Measurements from ENCODE around the gene USP3. TPM values are rescaled to one million over a fixed set of nuclear protein-coding genes. Genes with fewer than 3 reads are reported as not detected.

The USP3 gene
- total RNA-seq, 2 experiments from 2014 or later, result 34.6 to 53.0 TPM

DNA sequence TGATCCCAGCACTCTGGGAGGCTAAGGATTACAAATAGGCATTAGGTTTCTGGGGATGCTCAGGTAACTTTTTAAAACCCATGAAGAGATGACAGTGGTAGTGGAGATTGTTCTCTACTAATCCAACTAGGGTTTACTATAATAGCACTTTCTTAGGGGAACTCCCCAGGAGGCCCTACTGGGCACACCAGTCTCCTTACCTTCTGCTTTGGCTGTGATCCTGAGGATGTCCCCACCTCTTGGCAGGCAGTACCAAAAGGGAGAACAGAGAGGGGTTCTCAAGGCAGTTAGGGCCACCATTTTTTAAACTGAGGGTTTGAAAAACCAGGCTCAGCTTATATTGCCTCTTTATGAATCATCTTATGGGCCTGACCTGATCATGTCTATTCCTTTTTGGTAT, 77.8 kb downstream of the USP3 start:
- POLR2A ChIA-PET, result no interaction called here
- DNase-seq (ENCODE audit: low spot score), result no peak
- Histone ChIP-seq H3K79me2 (ENCODE audit: insufficient read depth, low read depth, low read length) (no peaks in the 10 kb centered on the region), H3K9me3 (ENCODE audit: low read length) (peaks cover 13% of the 10 kb centered on the region; the same call in 1 of the 2 replicates), H3K4me3 (ENCODE audit: low read depth, low read length, poor library complexity, severe bottlenecking) (no peak overlapping the region), H3K27ac (ENCODE audit: low read depth, low read length, poor library complexity, severe bottlenecking) (no peak overlapping the region), H4K20me1 (ENCODE audit: insufficient read depth, low read length) (no peaks in the 10 kb centered on the region), H3K9me2 (ENCODE audit: insufficient read depth, low read length) (no peaks in the 10 kb centered on the region), H3K36me3 (ENCODE audit: insufficient read depth, low read length) (peaks cover 45% of the 10 kb centered on the region), H3K4me1 (ENCODE audit: insufficient read depth, low read length, poor library complexity, severe bottlenecking) (no peaks in the 10 kb centered on the region), H2AFZ (ENCODE audit: low read length) (no peak overlapping the region), H3K4me2 (ENCODE audit: low read length) (no peak overlapping the region)
- CTCF ChIA-PET (ENCODE audit: unreplicated experiment), result no interaction called here
- no TSS peak for BruUV-seq (replicated peaks)
- intact Hi-C loops (cut with micrococcal nuclease; ENCODE audit: unreplicated experiment), result no loop called here
- no peak for TF ChIP-seq EZH2phosphoT487 (IDR thresholded peaks at IDR 0.05; ENCODE audit: borderline replicate concordance, low read depth, low read length)
- TF ChIP-seq, protein P1, sequence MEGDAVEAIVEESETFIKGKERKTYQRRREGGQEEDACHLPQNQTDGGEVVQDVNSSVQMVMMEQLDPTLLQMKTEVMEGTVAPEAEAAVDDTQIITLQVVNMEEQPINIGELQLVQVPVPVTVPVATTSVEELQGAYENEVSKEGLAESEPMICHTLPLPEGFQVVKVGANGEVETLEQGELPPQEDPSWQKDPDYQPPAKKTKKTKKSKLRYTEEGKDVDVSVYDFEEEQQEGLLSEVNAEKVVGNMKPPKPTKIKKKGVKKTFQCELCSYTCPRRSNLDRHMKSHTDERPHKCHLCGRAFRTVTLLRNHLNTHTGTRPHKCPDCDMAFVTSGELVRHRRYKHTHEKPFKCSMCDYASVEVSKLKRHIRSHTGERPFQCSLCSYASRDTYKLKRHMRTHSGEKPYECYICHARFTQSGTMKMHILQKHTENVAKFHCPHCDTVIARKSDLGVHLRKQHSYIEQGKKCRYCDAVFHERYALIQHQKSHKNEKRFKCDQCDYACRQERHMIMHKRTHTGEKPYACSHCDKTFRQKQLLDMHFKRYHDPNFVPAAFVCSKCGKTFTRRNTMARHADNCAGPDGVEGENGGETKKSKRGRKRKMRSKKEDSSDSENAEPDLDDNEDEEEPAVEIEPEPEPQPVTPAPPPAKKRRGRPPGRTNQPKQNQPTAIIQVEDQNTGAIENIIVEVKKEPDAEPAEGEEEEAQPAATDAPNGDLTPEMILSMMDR (conservative IDR thresholded peaks at IDR 0.05; ENCODE audit: low read length), result no peak

DNA sequence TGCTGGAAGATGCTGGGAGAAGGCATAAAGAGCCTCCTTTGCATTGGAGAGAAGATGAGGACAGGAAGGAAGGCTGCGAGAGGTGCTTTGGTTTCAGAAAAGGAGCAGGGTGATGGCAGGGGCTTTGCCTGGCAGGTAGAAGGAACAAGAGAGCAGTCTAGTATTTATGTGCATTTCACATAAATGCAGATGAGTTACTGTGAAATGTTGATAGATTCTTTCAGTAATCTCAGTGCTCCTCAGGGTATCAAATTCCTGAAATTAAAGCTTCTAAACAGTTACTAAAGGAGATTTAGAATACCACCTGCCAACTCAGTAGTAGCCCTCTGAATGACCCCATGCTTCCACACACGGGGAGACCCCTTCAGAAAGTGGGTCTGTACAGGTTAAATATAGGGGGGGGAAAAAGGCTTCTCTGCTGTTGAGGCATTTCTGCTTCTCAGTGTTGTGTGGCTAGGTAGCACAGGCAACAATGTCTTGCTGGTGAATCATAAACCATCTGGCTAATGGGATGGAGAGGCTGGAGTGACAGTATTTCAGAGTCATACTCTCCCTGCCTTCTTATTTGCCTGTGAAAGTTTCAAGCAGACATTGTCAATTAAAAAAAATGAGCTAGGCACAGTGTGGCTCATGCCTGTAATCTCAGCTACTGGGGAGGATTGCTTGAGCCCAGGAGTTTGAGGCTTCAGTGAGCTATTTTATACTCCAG, 78.5 kb downstream of the USP3 start:
- peaks cover 13% of the 10 kb centered on the region; the same call in 1 of the 2 replicates for H3K9me3 ChIP-seq (ENCODE audit: low read length)
- no peak overlapping the region for H3K4me3 ChIP-seq (ENCODE audit: low read depth, low read length, poor library complexity, severe bottlenecking)
- H3K36me3 ChIP-seq (ENCODE audit: insufficient read depth, low read length), result peaks cover 50% of the 10 kb centered on the region
- no peaks in the 10 kb centered on the region for H3K9me2 ChIP-seq (ENCODE audit: insufficient read depth, low read length)
- BruUV-seq (replicated peaks), result no TSS peak
- DNase-seq (ENCODE audit: low spot score), result no peak
- no peak overlapping the region for H2AFZ ChIP-seq (ENCODE audit: low read length)
- TF ChIP-seq, protein P1 (conservative IDR thresholded peaks at IDR 0.05; ENCODE audit: low read length), result no peak
- no peak for TF ChIP-seq EZH2phosphoT487 (IDR thresholded peaks at IDR 0.05; ENCODE audit: borderline replicate concordance, low read depth, low read length)
- no peak overlapping the region for H3K4me2 ChIP-seq (ENCODE audit: low read length)
- H3K79me2 ChIP-seq (ENCODE audit: insufficient read depth, low read depth, low read length), result no peaks in the 10 kb centered on the region
- no peak overlapping the region for H3K27ac ChIP-seq (ENCODE audit: low read depth, low read length, poor library complexity, severe bottlenecking)
- H3K4me1 ChIP-seq (ENCODE audit: insufficient read depth, low read length, poor library complexity, severe bottlenecking), result no peaks in the 10 kb centered on the region
- ChIA-PET POLR2A (interaction anchor here (0.6 kb wide), 2 partner anchors 254 to 976 kb away, joined by 3 read pairs; no protein-coding TSS in a partner anchor), CTCF (ENCODE audit: unreplicated experiment) (no interaction called here)
- intact Hi-C loops (cut with micrococcal nuclease; ENCODE audit: unreplicated experiment), result no loop called here
- no peaks in the 10 kb centered on the region for H4K20me1 ChIP-seq (ENCODE audit: insufficient read depth, low read length)

DNA sequence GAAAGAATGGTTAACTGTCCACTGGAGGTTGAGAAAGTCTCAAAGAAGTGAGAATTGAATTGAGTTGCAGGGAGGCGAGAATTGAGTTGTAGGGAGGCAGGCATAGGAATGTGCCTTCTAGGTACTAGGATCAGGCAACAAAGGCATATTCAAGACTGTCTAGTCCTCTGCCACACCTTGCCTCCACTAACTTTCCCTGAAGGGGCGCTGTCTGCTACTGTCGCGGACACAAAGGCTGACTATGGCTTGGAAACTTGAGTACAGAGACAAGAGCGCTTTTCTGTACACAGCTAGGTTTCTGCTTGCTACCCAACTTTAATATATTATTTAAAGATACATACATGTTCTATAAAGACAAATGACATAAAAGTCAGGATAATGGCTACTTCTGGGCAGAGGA, 82.4 kb downstream of the USP3 start:
- H3K4me2 ChIP-seq (ENCODE audit: low read length), result no peak overlapping the region
- no peak for TF ChIP-seq EZH2phosphoT487 (IDR thresholded peaks at IDR 0.05; ENCODE audit: borderline replicate concordance, low read depth, low read length)
- TF ChIP-seq, protein P1 (conservative IDR thresholded peaks at IDR 0.05; ENCODE audit: low read length), result no peak
- H3K36me3 ChIP-seq (ENCODE audit: insufficient read depth, low read length), result peaks cover 81% of the 10 kb centered on the region
- CTCF ChIA-PET (ENCODE audit: unreplicated experiment), result no interaction called here
- no TSS peak for BruUV-seq (replicated peaks)
- H3K4me1 ChIP-seq (ENCODE audit: insufficient read depth, low read length, poor library complexity, severe bottlenecking), result no peaks in the 10 kb centered on the region
- POLR2A ChIA-PET, result no interaction called here
- H4K20me1 ChIP-seq (ENCODE audit: insufficient read depth, low read length), result no peaks in the 10 kb centered on the region
- no peak for DNase-seq (ENCODE audit: low spot score)
- H3K4me3 ChIP-seq (ENCODE audit: low read depth, low read length, poor library complexity, severe bottlenecking), result no peak overlapping the region
- H3K79me2 ChIP-seq (ENCODE audit: insufficient read depth, low read depth, low read length), result no peaks in the 10 kb centered on the region
- intact Hi-C loops (cut with micrococcal nuclease; ENCODE audit: unreplicated experiment), result no loop called here
- H3K9me3 ChIP-seq (ENCODE audit: low read length), result peaks cover 13% of the 10 kb centered on the region; the same call in 1 of the 2 replicates
- no peak overlapping the region for H3K27ac ChIP-seq (ENCODE audit: low read depth, low read length, poor library complexity, severe bottlenecking)
- no peak overlapping the region for H2AFZ ChIP-seq (ENCODE audit: low read length)
- no peaks in the 10 kb centered on the region for H3K9me2 ChIP-seq (ENCODE audit: insufficient read depth, low read length)
